GDM1 (cell line): Measurements from ENCODE around the gene CD86.
"Not testable (repeated sequence)": the region's sequence is repeated elsewhere in the genome, so short reads cannot be mapped to it uniquely, and the experiment has no call there.

Source experiments
- DNase-seq: peaks from one replicate; lab custom pipeline; 2025; lab: John Stamatoyannopoulos, UW

Gene CD86

GRCh38 chr3:122151480-122151879 is 96.3 kb downstream of the CD86 start:
- no peak for DNase-seq

- not testable (repeated sequence) for DNase-seq
These were observed 109.8 kb downstream of the CD86 start for GRCh38 chr3:122164983-122165382.

- no peak for DNase-seq
These were observed 112.5 kb downstream of the CD86 start for GRCh38 chr3:122167630-122168029.

GRCh38 chr3:122168044-122168443 is 112.9 kb downstream of the CD86 start:
- DNase-seq = no peak

- no peak for DNase-seq
These were observed 114.7 kb downstream of the CD86 start for GRCh38 chr3:122169911-122170310.
